Activated B cell treated with CpG ODN at 0.5 μM for 24 hours (primary cell): ENCODE data around the gene AGXT. TPM values are rescaled to one million over a fixed set of nuclear protein-coding genes. Genes with fewer than 3 reads are reported as not detected.

Experiments used
- ATAC-seq: fragments of 200-7000 bp; cut with Tn5 transposase; one replicate; pipeline ENCODE4 v1.10.0; 2021; ENCODE audit warnings: low read depth, mild to moderate bottlenecking, moderate library complexity
- CTCF ChIA-PET: fragments of 350-600 bp; sonication (Branson Sonifier 250); formaldehyde crosslinking; loops from one replicate; lab custom pipeline; 2021; ENCODE audit warnings: antibody characterized with exemption; lab: Charles Lee
- POLR2A ChIA-PET: fragments of 350-600 bp; sonication (Branson Sonifier 250); formaldehyde crosslinking; loops from one replicate; lab custom pipeline; 2021; ENCODE audit warnings: antibody characterized with exemption; lab: Charles Lee
- DNase-seq: peaks from one replicate; pipeline ENCODE4 v3.0.0; 2022
- H3K27ac Mint-ChIP-seq: one replicate; pipeline ENCODE4 v1.8.0; 2020; ENCODE audit warnings: mixed read lengths
- H3K27me3 Mint-ChIP-seq: one replicate; pipeline ENCODE4 v1.8.0; 2021; ENCODE audit warnings: mixed read lengths
- H3K36me3 Mint-ChIP-seq: one replicate; pipeline ENCODE4 v1.8.0; 2021; ENCODE audit warnings: low read depth, mixed read lengths
- H3K4me1 Mint-ChIP-seq: one replicate; pipeline ENCODE4 v1.8.0; 2021; ENCODE audit warnings: mixed read lengths
- H3K4me3 Mint-ChIP-seq: one replicate; pipeline ENCODE4 v1.8.0; 2020; ENCODE audit warnings: mild to moderate bottlenecking, mixed read lengths
- H3K9me3 Mint-ChIP-seq: one replicate; pipeline ENCODE4 v1.8.0; 2020; ENCODE audit warnings: mixed read lengths
- CTCF ChIP-seq: fragments of 200-600 bp; IDR thresholded peaks from one replicate; pipeline ENCODE4 v1.8.0; 2022; ENCODE audit warnings: antibody characterized with exemption, mild to moderate bottlenecking
- intact Hi-C: fragments of 100-400 bp; cut with micrococcal nuclease; formaldehyde crosslinking; loops from one replicate; pipeline ENCODE4 v1.15.1; 2024
- total RNA-seq: library from RNA; stranded (reverse); gene quantifications from 2 replicates; pipeline ENCODE4 v1.2.3, GENCODE V29; 2022

The AGXT gene
- total RNA-seq, 1 donor from 2014 or later: not detected

GRCh38 chr2:240865391-240865790 is 3.2 kb upstream of the AGXT start:
- Mint-ChIP-seq H3K4me3 (no peak overlapping the region), H3K36me3 (no peaks in the 10 kb centered on the region), H3K4me1 (no peaks in the 10 kb centered on the region), H3K27ac (no peak overlapping the region), H3K27me3 (peaks cover 34% of the 10 kb centered on the region), H3K9me3 (no peaks in the 10 kb centered on the region)
- no peak for DNase-seq
- POLR2A ChIA-PET: no interaction called here
- no peak for ATAC-seq
- TF ChIP-seq CTCF: no peak
- intact Hi-C loops: no loop called here
- CTCF ChIA-PET: no interaction called here

GRCh38 chr2:240869109-240869955 is 708 bp downstream of the AGXT start:
- H3K9me3 Mint-ChIP-seq: no peaks in the 10 kb centered on the region

GRCh38 chr2:240869956-240870875 is 1.6 kb downstream of the AGXT start:
- ATAC-seq: no peak
- CTCF ChIA-PET: no interaction called here
- H3K27ac Mint-ChIP-seq: no peak overlapping the region
- POLR2A ChIA-PET: no interaction called here
- no peak for DNase-seq
- intact Hi-C loops: no loop called here
- no peaks in the 10 kb centered on the region for H3K36me3 Mint-ChIP-seq
- H3K27me3 Mint-ChIP-seq: peaks cover 14% of the 10 kb centered on the region
- no peaks in the 10 kb centered on the region for H3K9me3 Mint-ChIP-seq
- TF ChIP-seq CTCF: no peak
- H3K4me3 Mint-ChIP-seq: no peak overlapping the region
- H3K4me1 Mint-ChIP-seq: no peaks in the 10 kb centered on the region

More at GRCh38 chr2:240869109-240869955, 708 bp downstream of the AGXT start:
- Mint-ChIP-seq H3K36me3 (no peaks in the 10 kb centered on the region), H3K27ac (no peak overlapping the region), H3K4me1 (no peaks in the 10 kb centered on the region), H3K27me3 (peaks cover 19% of the 10 kb centered on the region), H3K4me3 (no peak overlapping the region)
- no peak for TF ChIP-seq CTCF
- POLR2A ChIA-PET: no interaction called here
- ATAC-seq (no peak), DNase-seq (no peak)
- intact Hi-C loops: no loop called here
- CTCF ChIA-PET: no interaction called here

DNA sequence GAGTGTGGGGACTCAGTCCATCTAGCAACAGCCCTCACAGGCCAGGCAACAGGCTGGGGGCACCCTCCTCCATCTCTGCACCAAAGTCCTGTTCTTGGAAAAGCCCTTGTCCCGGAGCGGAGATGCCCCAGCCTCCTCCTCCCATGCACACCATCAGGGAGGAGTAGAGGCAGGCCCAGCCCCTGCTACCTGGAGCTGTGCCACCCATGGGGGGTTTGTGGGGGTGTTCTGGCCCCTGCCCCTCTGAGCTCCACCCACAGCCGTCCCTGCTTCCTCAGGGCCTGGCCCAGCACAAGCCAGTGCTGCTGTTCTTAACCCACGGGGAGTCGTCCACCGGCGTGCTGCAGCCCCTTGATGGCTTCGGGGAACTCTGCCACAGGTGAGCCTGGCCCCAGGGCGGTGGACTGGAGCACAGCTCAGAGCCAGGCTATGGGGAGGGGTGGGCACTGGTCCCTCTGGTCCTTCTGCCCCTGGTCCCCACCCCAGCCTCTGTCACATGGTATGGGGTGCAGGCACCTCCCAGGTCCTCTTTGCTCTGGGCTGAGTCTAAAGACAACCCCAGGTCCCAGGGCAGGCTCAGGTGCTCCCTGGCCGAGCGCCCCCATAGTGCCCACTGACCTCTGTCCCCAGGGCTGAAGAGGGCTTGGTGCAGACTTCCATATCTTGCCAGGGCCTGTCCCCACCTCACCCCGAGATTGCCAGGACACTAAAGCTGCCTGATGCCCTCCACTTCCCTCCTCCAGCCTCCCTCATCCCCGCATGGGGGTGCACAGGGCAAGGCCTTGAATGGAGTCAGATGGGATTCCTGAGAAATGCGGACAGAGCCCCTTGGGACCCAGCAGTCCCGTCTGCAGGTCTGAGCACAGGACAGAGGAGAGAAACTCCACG is 2.7 kb downstream of the AGXT start:
- Mint-ChIP-seq H3K27me3 (peaks cover 13% of the 10 kb centered on the region), H3K4me1 (no peaks in the 10 kb centered on the region), H3K36me3 (no peaks in the 10 kb centered on the region), H3K4me3 (no peak overlapping the region), H3K9me3 (no peaks in the 10 kb centered on the region), H3K27ac (no peak overlapping the region)
- POLR2A ChIA-PET: no interaction called here
- CTCF ChIA-PET: no interaction called here
- no peak for ATAC-seq
- intact Hi-C loops: no loop called here
- TF ChIP-seq CTCF: no peak
- DNase-seq: no peak
